ENCODE data around the gene EPB41.

DNA sequence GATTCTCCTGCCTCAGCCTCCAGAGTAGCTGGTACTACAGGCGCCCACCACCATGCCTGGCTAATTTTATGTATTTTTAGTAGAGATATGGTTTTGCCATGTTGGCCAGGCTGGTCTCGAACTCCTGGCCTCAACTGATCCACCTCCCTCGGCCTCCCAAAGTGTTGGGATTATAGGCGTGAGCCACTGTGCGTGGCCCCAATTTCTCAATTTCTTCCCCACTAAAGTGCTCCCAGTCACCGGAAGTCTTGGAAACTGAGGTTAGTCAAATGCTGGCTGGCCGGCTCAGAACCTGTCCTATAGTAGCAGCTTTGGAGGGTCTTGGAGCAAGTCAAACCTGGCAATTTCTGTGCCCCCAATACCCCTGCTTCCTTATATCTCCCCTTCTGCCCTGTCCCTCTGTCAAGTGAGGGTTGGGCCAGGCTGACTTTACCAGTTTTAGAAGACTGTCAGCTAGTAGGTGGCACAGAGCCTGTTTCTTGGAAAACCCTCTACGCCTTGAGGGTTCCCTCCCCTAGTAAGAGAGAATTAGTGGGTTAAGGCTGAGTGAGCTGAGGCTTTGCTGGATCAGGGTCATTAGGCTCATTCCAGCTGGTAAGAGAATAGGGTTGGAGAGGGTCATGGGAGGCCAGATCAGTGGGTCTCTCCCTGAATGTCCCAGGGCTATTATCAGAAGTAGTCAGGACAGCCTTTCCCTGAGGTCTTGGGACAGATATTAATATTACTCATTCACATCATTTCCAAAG, 8.3 kb upstream of the EPB41 start:
- TF ChIP-seq POLR2AphosphoS5 (IDR thresholded peaks at IDR 0.05) = no peak
- TF ChIP-seq, protein P1, sequence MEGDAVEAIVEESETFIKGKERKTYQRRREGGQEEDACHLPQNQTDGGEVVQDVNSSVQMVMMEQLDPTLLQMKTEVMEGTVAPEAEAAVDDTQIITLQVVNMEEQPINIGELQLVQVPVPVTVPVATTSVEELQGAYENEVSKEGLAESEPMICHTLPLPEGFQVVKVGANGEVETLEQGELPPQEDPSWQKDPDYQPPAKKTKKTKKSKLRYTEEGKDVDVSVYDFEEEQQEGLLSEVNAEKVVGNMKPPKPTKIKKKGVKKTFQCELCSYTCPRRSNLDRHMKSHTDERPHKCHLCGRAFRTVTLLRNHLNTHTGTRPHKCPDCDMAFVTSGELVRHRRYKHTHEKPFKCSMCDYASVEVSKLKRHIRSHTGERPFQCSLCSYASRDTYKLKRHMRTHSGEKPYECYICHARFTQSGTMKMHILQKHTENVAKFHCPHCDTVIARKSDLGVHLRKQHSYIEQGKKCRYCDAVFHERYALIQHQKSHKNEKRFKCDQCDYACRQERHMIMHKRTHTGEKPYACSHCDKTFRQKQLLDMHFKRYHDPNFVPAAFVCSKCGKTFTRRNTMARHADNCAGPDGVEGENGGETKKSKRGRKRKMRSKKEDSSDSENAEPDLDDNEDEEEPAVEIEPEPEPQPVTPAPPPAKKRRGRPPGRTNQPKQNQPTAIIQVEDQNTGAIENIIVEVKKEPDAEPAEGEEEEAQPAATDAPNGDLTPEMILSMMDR (IDR thresholded peaks at IDR 0.05) = no peak
